Naive thymus-derived CD4-positive, alpha-beta T cell (primary cell): ENCODE measurements around the gene SLC2A1. TPM values are rescaled to one million over a fixed set of nuclear protein-coding genes. Genes with fewer than 3 reads are reported as not detected.

Source experiments
- ATAC-seq: fragments of 150-1000 bp; cut with Tn5 transposase; 2 replicates; pipeline ENCODE4 v1.10.0; 2021; ENCODE audit warnings: mild to moderate bottlenecking, moderate library complexity
- CTCF ChIA-PET: fragments of 350-600 bp; sonication (Branson Sonifier 250); formaldehyde crosslinking; loops from one replicate; lab custom pipeline; 2021; ENCODE audit warnings: antibody characterized with exemption; lab: Charles Lee
- POLR2A ChIA-PET: fragments of 350-600 bp; sonication (Branson Sonifier 250); formaldehyde crosslinking; loops from one replicate; lab custom pipeline; 2021; ENCODE audit warnings: antibody characterized with exemption, inconsistent platforms; lab: Charles Lee
- DNase-seq, 9 donors: peaks; one replicate each; pipeline versions ENCODE4 v3.0.0 to v3.0.0-alpha.2; 2020 to 2022; ENCODE audit warnings: mixed read lengths in 1 of 9
- H3K27ac ChIP-seq: one replicate; pipeline ENCODE4 v1.7.0; 2013; ENCODE audit warnings: mild to moderate bottlenecking, low read depth, low read length, moderate library complexity
- H3K27me3 ChIP-seq, 2 donors: one replicate each; pipeline ENCODE4 v1.7.0; 2013; ENCODE audit warnings: low read length in 2 of 2, mild to moderate bottlenecking in 2 of 2, moderate library complexity in 2 of 2; ENCODE audit not compliant: control insufficient read depth in 2 of 2, insufficient read depth in 2 of 2
- H3K36me3 ChIP-seq, 3 experiments: 1 replicate in 2 of 3; 2 replicates in 1 of 3; pipeline ENCODE4 v1.7.0; 2013; ENCODE audit warnings: low read length in 3 of 3, mild to moderate bottlenecking in 3 of 3, moderate library complexity in 1 of 3; ENCODE audit not compliant: insufficient read depth in 3 of 3, control insufficient read depth in 2 of 3
- H3K4me1 ChIP-seq, 2 donors: one replicate each; pipeline ENCODE4 v1.7.0; 2013; ENCODE audit warnings: low read length in 2 of 2, mild to moderate bottlenecking in 2 of 2, moderate library complexity in 1 of 2; ENCODE audit not compliant: control insufficient read depth in 2 of 2, insufficient read depth in 2 of 2
- H3K4me3 ChIP-seq: 2 replicates; pipeline ENCODE4 v1.7.0; 2013; ENCODE audit warnings: mild to moderate bottlenecking, low read length
- H3K9me3 ChIP-seq, 3 experiments: 1 replicate in 2 of 3; 2 replicates in 1 of 3; pipeline ENCODE4 v1.7.0; 2013; ENCODE audit warnings: low read length in 3 of 3; ENCODE audit not compliant: control insufficient read depth in 2 of 3
- H3K27ac Mint-ChIP-seq, 9 donors: one replicate each; pipeline ENCODE4 v1.8.0; 2020 to 2022; ENCODE audit warnings: mixed read lengths in 9 of 9, mild to moderate bottlenecking in 8 of 9, moderate library complexity in 5 of 9, inconsistent platforms in 2 of 9
- H3K27me3 Mint-ChIP-seq, 5 donors: one replicate each; pipeline ENCODE4 v1.8.0; 2021 to 2022; ENCODE audit warnings: mixed read lengths in 5 of 5, mild to moderate bottlenecking in 1 of 5
- H3K36me3 Mint-ChIP-seq, 5 donors: one replicate each; pipeline ENCODE4 v1.8.0; 2020 to 2022; ENCODE audit warnings: mixed read lengths in 5 of 5, mild to moderate bottlenecking in 3 of 5, inconsistent platforms in 1 of 5
- H3K4me1 Mint-ChIP-seq, 7 donors: one replicate each; pipeline ENCODE4 v1.8.0; 2020 to 2022; ENCODE audit warnings: mixed read lengths in 7 of 7, mild to moderate bottlenecking in 3 of 7, inconsistent platforms in 1 of 7
- H3K4me3 Mint-ChIP-seq, 10 donors: one replicate each; pipeline ENCODE4 v1.8.0; 2020 to 2022; ENCODE audit warnings: mild to moderate bottlenecking in 10 of 10, mixed read lengths in 10 of 10, moderate library complexity in 6 of 10, inconsistent platforms in 2 of 10
- H3K9me3 Mint-ChIP-seq, 11 donors: one replicate each; pipeline ENCODE4 v1.8.0; 2020 to 2022; ENCODE audit warnings: mixed read lengths in 11 of 11, mild to moderate bottlenecking in 4 of 11, inconsistent platforms in 1 of 11, moderate library complexity in 1 of 11
- intact Hi-C, 2 donors: fragments of 100-400 bp; cut with micrococcal nuclease; formaldehyde crosslinking; loops; one replicate each; pipeline ENCODE4 v1.15.1; 2023
- polyA plus RNA-seq, 2 donors: library from polyadenylated mRNA; unstranded; fragments of 300-500 nt; fragmentation: Illumina TruSeq; gene quantifications; one replicate each; pipeline ENCODE4 v1.2.3, GENCODE V29; 2021
- total RNA-seq, 6 experiments: library from RNA in 5 of 6; stranded (reverse) in 5 of 6; gene quantifications; 1 replicate in 5 of 6; 2 replicates in 1 of 6; pipeline ENCODE4 v1.2.3 and lab custom pipeline; 2021 to 2026

The SLC2A1 gene
- total and polyA plus RNA-seq, 7 experiments from 2014 or later, result 16.6 to 123 (median 45.5) TPM

DNA sequence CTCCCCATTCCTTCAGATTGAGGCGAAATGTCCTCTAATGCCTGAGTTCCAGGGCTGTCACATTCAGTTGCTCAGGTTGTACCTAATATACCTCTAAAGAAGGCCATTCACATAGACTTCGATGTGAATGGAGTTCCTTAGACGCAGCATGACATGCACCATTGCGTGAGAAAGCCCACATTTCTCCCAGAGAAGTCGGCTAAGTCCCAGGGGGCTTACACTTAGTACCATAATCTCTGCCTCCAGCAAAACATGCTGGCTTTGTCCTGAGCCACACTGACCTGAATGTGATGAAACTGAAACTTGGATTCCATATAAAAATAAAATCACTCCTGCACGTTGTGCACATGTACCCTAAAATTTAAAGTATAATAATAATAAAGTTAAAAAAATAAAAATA, 23.2 kb upstream of the SLC2A1 start:
- Histone ChIP-seq H3K27me3 (no peaks in the 10 kb centered on the region), H3K27ac (no peak overlapping the region), H3K36me3 (no peaks in the 10 kb centered on the region), H3K9me3 (no peaks in the 10 kb centered on the region), H3K4me1 (no peaks in the 10 kb centered on the region), H3K4me3 (no peak overlapping the region)
- intact Hi-C loops, result no loop called here
- ChIA-PET CTCF (no interaction called here), POLR2A (no interaction called here)
- DNase-seq (no peak), ATAC-seq (no peak)
- peaks cover 5 to 20% (median 10%) of the 10 kb centered on the region in 5 donors for H3K36me3 Mint-ChIP-seq
- H3K27me3 Mint-ChIP-seq, result no peaks in the 10 kb centered on the region
- H3K9me3 Mint-ChIP-seq, result peaks cover 0 to 1% (median 0%) of the 10 kb centered on the region in 11 donors
- H3K27ac Mint-ChIP-seq, result no peak overlapping the region
- peaks cover 0 to 8% (median 0%) of the 10 kb centered on the region in 7 donors for H3K4me1 Mint-ChIP-seq
- no peak overlapping the region for H3K4me3 Mint-ChIP-seq

DNA sequence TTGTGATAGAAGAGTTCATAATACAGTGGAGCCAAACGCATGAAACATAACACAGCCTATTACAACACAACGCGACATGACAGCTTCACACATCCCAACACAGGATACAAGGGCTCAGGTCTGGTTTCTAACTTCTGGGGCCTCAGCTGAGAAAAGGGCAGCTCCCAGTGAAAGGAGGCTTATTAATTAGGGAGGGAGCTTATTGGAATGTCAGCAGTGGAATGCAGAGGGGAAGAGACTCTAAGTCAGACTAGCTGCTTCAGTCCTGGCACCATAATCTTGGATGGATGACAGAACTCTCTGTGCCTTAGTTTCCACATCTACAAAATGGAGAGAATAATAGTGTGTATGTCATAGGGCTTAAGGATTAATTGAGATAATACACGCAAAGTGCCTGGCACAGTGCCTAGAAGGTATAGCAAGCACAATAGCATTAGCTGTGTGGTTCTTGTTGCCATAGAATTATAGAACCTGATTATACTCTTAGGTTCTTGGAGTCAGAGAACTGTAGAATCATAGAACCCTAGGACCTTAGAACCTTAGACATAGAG, 22.7 kb upstream of the SLC2A1 start:
- Mint-ChIP-seq H3K4me3 (no peak overlapping the region), H3K27ac (no peak overlapping the region), H3K4me1 (peaks cover 0 to 8% (median 0%) of the 10 kb centered on the region in 7 donors), H3K9me3 (peaks cover 0 to 1% (median 0%) of the 10 kb centered on the region in 11 donors), H3K27me3 (no peaks in the 10 kb centered on the region), H3K36me3 (peaks cover 5 to 24% (median 14%) of the 10 kb centered on the region in 5 donors)
- Histone ChIP-seq H3K9me3 (no peaks in the 10 kb centered on the region), H3K27me3 (no peaks in the 10 kb centered on the region), H3K36me3 (no peaks in the 10 kb centered on the region), H3K4me3 (no peak overlapping the region), H3K27ac (no peak overlapping the region), H3K4me1 (no peaks in the 10 kb centered on the region)
- CTCF ChIA-PET, result interaction anchor here (2.2 kb wide), 1 partner anchor 92 kb away, joined by 9 read pairs; no protein-coding TSS in a partner anchor
- POLR2A ChIA-PET, result no interaction called here
- intact Hi-C loops, result no loop called here
- DNase-seq, result no peak
- ATAC-seq, result no peak

- H3K9me3 ChIP-seq, result no peaks in the 10 kb centered on the region
- no peak overlapping the region for H3K27ac Mint-ChIP-seq
- H3K4me1 Mint-ChIP-seq, result peaks cover 0 to 8% (median 0%) of the 10 kb centered on the region in 7 donors
- no peaks in the 10 kb centered on the region for H3K27me3 Mint-ChIP-seq
- DNase-seq, result no peak
- H3K4me3 Mint-ChIP-seq, result no peak overlapping the region
- CTCF ChIA-PET, result interaction anchor here (2.2 kb wide), 1 partner anchor 93 kb away, joined by 9 read pairs; no protein-coding TSS in a partner anchor
- no peaks in the 10 kb centered on the region for H3K27me3 ChIP-seq
- peaks cover 5 to 24% (median 19%) of the 10 kb centered on the region in 5 donors for H3K36me3 Mint-ChIP-seq
- no peaks in the 10 kb centered on the region for H3K4me1 ChIP-seq
- no peak overlapping the region for H3K4me3 ChIP-seq
- POLR2A ChIA-PET, result no interaction called here
- no peaks in the 10 kb centered on the region for H3K36me3 ChIP-seq
- intact Hi-C loops, result no loop called here
- no peak overlapping the region for H3K27ac ChIP-seq
- ATAC-seq, result peak; percentile 42
- H3K9me3 Mint-ChIP-seq, result peaks cover 0 to 1% (median 0%) of the 10 kb centered on the region in 11 donors
These were observed 21.5 kb upstream of the SLC2A1 start for GRCh38 chr1:42979896-42980800.

- Mint-ChIP-seq H3K36me3 (peaks cover 5 to 24% (median 19%) of the 10 kb centered on the region in 5 donors), H3K9me3 (peaks cover 0 to 1% (median 0%) of the 10 kb centered on the region in 11 donors), H3K4me3 (no peak overlapping the region), H3K27ac (no peak overlapping the region), H3K27me3 (no peaks in the 10 kb centered on the region), H3K4me1 (peaks cover 0 to 8% (median 0%) of the 10 kb centered on the region in 7 donors)
- no peaks in the 10 kb centered on the region for H3K9me3 ChIP-seq
- H3K4me3 ChIP-seq, result no peak overlapping the region
- CTCF ChIA-PET, result interaction anchor here (0.6 to 2.2 kb wide), 2 partner anchors 94 to 290 kb away, joined by 3 to 9 read pairs; no protein-coding TSS in a partner anchor
- H3K36me3 ChIP-seq, result peaks cover 0 to 3% (median 0%) of the 10 kb centered on the region in 3 experiments
- no peaks in the 10 kb centered on the region for H3K27me3 ChIP-seq
- no peak for ATAC-seq
- POLR2A ChIA-PET, result no interaction called here
- no peak overlapping the region for H3K27ac ChIP-seq
- intact Hi-C loops, result no loop called here
- DNase-seq, result no peak
- no peaks in the 10 kb centered on the region for H3K4me1 ChIP-seq
These were observed 20.4 kb upstream of the SLC2A1 start for GRCh38 chr1:42979036-42979430.

DNA sequence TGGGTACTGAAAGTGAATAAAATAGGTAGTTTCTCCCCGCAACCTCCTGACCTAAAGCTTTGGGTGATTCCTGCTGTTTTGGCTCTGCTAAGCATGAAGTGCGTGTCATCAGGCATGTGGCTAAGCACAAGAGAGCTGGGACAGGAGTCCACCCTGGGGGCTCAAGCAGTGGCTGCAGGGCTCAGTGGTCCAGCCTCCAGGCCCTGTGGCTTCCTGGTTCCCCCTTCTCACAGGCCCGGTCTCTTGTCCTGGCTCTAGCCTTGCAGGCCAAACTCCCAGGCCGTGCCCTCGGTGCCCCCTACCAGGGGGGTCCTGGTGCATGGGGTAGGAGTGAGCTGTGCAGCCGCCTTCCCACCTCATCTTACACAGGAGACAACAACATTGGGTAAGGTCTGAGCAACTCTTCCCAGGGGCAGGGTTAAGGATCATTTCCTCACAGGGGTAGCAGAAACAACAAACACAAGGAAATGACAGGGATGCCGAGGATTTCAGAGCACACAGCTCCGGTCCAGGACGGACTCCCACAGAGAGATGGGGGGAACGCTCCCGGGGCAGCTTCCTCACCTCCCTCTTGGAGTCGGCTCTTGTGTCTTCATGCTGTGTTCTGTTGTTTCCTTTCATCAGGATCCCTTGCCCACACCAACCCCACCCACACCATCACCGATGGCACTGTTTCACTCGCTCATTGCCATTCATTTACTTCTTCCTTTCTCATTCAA, 19.8 kb upstream of the SLC2A1 start:
- H3K4me1 Mint-ChIP-seq, result peaks cover 0 to 8% (median 0%) of the 10 kb centered on the region in 7 donors
- DNase-seq (no peak), ATAC-seq (no peak)
- CTCF ChIA-PET, result interaction anchor here (0.6 kb wide), 1 partner anchor 291 kb away, joined by 3 read pairs; no protein-coding TSS in a partner anchor
- no peak overlapping the region for H3K27ac Mint-ChIP-seq
- no peak overlapping the region for H3K4me3 Mint-ChIP-seq
- H3K27me3 ChIP-seq, result no peaks in the 10 kb centered on the region
- peaks cover 5 to 27% (median 19%) of the 10 kb centered on the region in 5 donors for H3K36me3 Mint-ChIP-seq
- no peaks in the 10 kb centered on the region for H3K27me3 Mint-ChIP-seq
- POLR2A ChIA-PET, result interaction anchor here (0.6 kb wide), 1 partner anchor 18 kb away, joined by 6 read pairs; no protein-coding TSS in a partner anchor
- peaks cover 0 to 1% (median 0%) of the 10 kb centered on the region in 11 donors for H3K9me3 Mint-ChIP-seq
- intact Hi-C loops, result no loop called here
- no peaks in the 10 kb centered on the region for H3K9me3 ChIP-seq
- peaks cover 0 to 3% (median 0%) of the 10 kb centered on the region in 3 experiments for H3K36me3 ChIP-seq
- H3K4me1 ChIP-seq, result no peaks in the 10 kb centered on the region
- H3K27ac ChIP-seq, result no peak overlapping the region
- H3K4me3 ChIP-seq, result no peak overlapping the region

GRCh38 chr1:42977653-42978052, 19.0 kb upstream of the SLC2A1 start:
- H3K27ac Mint-ChIP-seq, result peak overlapping the region in 1 of 9 donors; percentile 36
- Histone ChIP-seq H3K4me1 (no peaks in the 10 kb centered on the region), H3K4me3 (no peak overlapping the region), H3K36me3 (peaks cover 0 to 3% (median 0%) of the 10 kb centered on the region in 3 experiments), H3K27me3 (no peaks in the 10 kb centered on the region), H3K9me3 (no peaks in the 10 kb centered on the region), H3K27ac (no peak overlapping the region)
- H3K36me3 Mint-ChIP-seq, result peaks cover 5 to 30% (median 19%) of the 10 kb centered on the region in 5 donors
- H3K27me3 Mint-ChIP-seq, result no peaks in the 10 kb centered on the region
- CTCF ChIA-PET, result no interaction called here
- POLR2A ChIA-PET, result interaction anchor here (0.6 kb wide), 1 partner anchor 19 kb away, joined by 6 read pairs; no protein-coding TSS in a partner anchor
- intact Hi-C loops, result no loop called here
- no peak overlapping the region for H3K4me3 Mint-ChIP-seq
- peaks cover 0 to 1% (median 0%) of the 10 kb centered on the region in 11 donors for H3K9me3 Mint-ChIP-seq
- DNase-seq, result no peak
- peaks cover 0 to 8% (median 0%) of the 10 kb centered on the region in 7 donors for H3K4me1 Mint-ChIP-seq
- ATAC-seq, result no peak
